GM21390 (cell line): ENCODE data around the gene PTTG1.

ENCODE experiments used
- ATAC-seq: cut with Tn5 transposase; IDR thresholded peaks from one replicate; pipeline ENCODE4 v1.9.1; 2021; ENCODE audit not compliant: unreplicated experiment

Gene PTTG1

GRCh38 chr5:160470437-160471361 is 49.0 kb downstream of the PTTG1 start:
- ATAC-seq, result no peak

GRCh38 chr5:160471761-160472160 is 50.1 kb downstream of the PTTG1 start:
- no peak for ATAC-seq

- ATAC-seq, result no peak
Observed at GRCh38 chr5:160472482-160472881, 50.8 kb downstream of the PTTG1 start.

- no peak for ATAC-seq
Observed at GRCh38 chr5:160473681-160474080, 52.0 kb downstream of the PTTG1 start.

GRCh38 chr5:160474084-160474483 is 52.4 kb downstream of the PTTG1 start:
- no peak for ATAC-seq

- no peak for ATAC-seq
Observed at GRCh38 chr5:160475864-160476438, 54.3 kb downstream of the PTTG1 start.

- ATAC-seq, result no peak
Observed at GRCh38 chr5:160477266-160477970, 55.8 kb downstream of the PTTG1 start.

GRCh38 chr5:160478163-160478562 is 56.5 kb downstream of the PTTG1 start:
- ATAC-seq, result no peak
